ENCODE data around the gene FGR.

Gene FGR

GRCh38 chr1:27603681-27604578, 31.1 kb downstream of the FGR start, which contains the start of gene AHDC1:
AHDC1 (minus strand) TSS chr1:27604144; CDS start chr1:27552115, 52,029 bp downstream.
- peak; percentile 80 for ATAC-seq
- H3K4me3 Mint-ChIP-seq = peak within 1 kb of the TSS; percentile 81 to 98
- no peaks in the 10 kb centered on the region for H3K9me3 Mint-ChIP-seq
- DNase-seq = peak; percentile 90 to 93
- H3K27ac Mint-ChIP-seq = peak within 1 kb of the TSS; percentile 74 to 88
- peaks cover 23% of the 10 kb centered on the region for H3K4me1 Mint-ChIP-seq
- H3K27me3 Mint-ChIP-seq = no peaks in the 10 kb centered on the region

GRCh38 chr1:27603309-27603680, 31.7 kb downstream of the FGR start:
- H3K27me3 Mint-ChIP-seq = no peaks in the 10 kb centered on the region
- ATAC-seq (peak; percentile 31), DNase-seq (peak; percentile 36 to 54)
- peaks cover 23% of the 10 kb centered on the region for H3K4me1 Mint-ChIP-seq
- peak overlapping the region in 1 of 2 donors; percentile 74 for H3K27ac Mint-ChIP-seq
- H3K4me3 Mint-ChIP-seq = peak overlapping the region; percentile 81 to 98
- no peaks in the 10 kb centered on the region for H3K9me3 Mint-ChIP-seq

DNA sequence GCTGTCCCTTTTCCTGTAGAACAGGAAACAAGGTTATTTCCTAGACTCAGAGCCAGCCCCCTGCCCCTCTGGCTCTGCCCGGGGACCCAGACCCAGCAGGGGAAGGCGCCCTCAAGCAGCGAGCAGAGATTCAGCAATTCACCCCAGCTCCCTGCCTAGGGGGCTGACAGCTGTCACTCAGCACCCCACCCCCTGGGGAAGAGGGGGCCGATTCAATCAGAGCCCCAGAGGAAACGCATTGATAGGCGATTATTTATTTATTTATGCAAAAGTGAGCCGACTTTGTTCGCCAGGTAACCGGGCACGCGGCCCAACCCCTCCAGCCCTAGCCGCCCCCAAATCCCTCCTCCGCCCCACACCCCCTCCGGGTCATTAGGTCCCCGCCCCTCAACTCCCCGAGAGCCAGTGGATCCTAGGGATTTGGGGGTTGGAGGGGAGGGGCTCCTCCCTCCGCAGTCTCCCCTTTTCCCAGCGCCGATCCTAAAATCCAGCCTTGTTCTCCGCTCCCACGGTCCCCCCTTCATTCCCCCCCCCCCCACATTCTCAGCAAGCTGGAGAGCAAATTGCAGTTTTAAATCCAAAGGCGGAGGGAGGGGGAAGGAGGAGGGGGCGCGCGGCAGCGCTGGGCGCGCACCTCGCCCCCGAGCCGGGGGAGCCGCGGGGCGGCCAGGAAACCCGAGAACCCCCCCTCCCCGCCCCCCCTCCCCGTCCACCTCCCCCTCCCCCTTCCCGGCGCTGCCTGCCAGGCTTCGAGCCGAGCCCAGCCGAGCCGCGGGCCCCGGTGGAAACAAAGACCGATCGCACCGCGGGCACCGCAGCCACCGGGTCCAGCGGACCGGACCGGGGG, 32.3 kb downstream of the FGR start:
- DNase-seq = peak in 1 of 2 donors; percentile 29
- H3K9me3 Mint-ChIP-seq = no peaks in the 10 kb centered on the region
- no peaks in the 10 kb centered on the region for H3K27me3 Mint-ChIP-seq
- H3K4me1 Mint-ChIP-seq = peaks cover 23% of the 10 kb centered on the region
- no peak for ATAC-seq
- H3K4me3 Mint-ChIP-seq = peak overlapping the region; percentile 82 to 89
- peak overlapping the region in 1 of 2 donors; percentile 87 for H3K27ac Mint-ChIP-seq

GRCh38 chr1:27601771-27602461, 33.1 kb downstream of the FGR start:
- H3K27ac Mint-ChIP-seq = peak overlapping the region in 1 of 2 donors; percentile 87
- peak; percentile 6 for ATAC-seq
- H3K27me3 Mint-ChIP-seq = no peaks in the 10 kb centered on the region
- H3K9me3 Mint-ChIP-seq = no peaks in the 10 kb centered on the region
- H3K4me3 Mint-ChIP-seq = peak overlapping the region; percentile 82 to 89
- H3K4me1 Mint-ChIP-seq = peaks cover 17% of the 10 kb centered on the region
- DNase-seq = no peak

GRCh38 chr1:27601321-27601770, 33.6 kb downstream of the FGR start:
- ATAC-seq (no peak), DNase-seq (no peak)
- Mint-ChIP-seq H3K9me3 (no peaks in the 10 kb centered on the region), H3K27me3 (no peaks in the 10 kb centered on the region), H3K4me3 (peak overlapping the region; percentile 18 to 30), H3K27ac (peak overlapping the region in 1 of 2 donors; percentile 43), H3K4me1 (peaks cover 11% of the 10 kb centered on the region)

GRCh38 chr1:27600498-27601175, 34.3 kb downstream of the FGR start:
- no peaks in the 10 kb centered on the region for H3K9me3 Mint-ChIP-seq
- peaks cover 4% of the 10 kb centered on the region for H3K4me1 Mint-ChIP-seq
- H3K27ac Mint-ChIP-seq = peak overlapping the region in 1 of 2 donors; percentile 1
- H3K27me3 Mint-ChIP-seq = no peaks in the 10 kb centered on the region
- DNase-seq = no peak
- peak overlapping the region in 1 of 2 donors; percentile 61 for H3K4me3 Mint-ChIP-seq
- ATAC-seq = no peak

DNA sequence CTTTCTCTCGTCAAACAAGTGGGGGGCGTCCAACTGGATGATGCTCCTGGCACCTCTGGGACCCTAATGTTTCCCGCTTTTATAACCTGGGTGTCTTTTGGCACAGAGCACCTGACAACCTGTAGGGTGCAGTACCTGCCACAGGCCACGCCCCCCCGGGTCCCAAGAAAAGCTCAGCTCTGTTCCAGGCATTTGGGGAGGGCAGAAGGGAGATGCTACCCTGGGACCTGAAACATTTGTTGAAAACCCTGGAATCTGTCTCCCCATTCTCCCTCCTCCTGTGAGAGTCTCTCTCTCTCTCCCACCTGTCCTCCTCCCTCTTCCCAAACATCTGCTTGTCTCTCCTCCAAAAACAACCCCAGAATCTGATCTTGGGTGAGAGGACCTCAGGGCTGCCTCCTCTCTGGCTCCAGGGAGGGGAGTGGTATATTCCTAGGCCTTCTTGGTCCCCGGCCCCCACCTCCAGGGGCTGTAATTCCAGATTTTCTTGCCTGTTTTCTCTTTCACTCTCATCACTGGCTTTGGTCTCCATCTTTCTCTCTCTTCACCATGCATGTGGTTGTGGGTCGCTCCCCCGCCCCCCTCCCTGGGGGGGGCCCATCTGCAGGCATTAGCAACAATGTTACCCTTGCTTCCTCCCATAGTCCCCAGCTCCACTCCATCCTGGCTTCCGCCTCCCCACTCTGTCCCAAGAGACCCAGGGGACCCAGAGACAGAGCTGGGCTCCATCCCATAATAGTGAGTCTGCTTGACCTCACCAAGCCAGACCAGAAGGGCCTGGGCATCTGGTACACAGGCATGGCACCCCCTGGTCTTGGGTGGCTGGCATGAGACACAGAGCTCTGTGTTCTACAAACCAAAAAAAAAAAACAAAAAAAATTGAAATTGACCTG, 35.1 kb downstream of the FGR start:
- DNase-seq (no peak), ATAC-seq (no peak)
- Mint-ChIP-seq H3K4me3 (peak overlapping the region; percentile 46 to 61), H3K4me1 (no peaks in the 10 kb centered on the region), H3K9me3 (no peaks in the 10 kb centered on the region), H3K27ac (no peak overlapping the region), H3K27me3 (no peaks in the 10 kb centered on the region)

- DNase-seq (peak in 1 of 2 donors; percentile 35), ATAC-seq (peak; percentile 21)
- peak overlapping the region; percentile 25 to 61 for H3K4me3 Mint-ChIP-seq
- no peaks in the 10 kb centered on the region for H3K4me1 Mint-ChIP-seq
- H3K9me3 Mint-ChIP-seq = no peaks in the 10 kb centered on the region
- H3K27ac Mint-ChIP-seq = peak overlapping the region; percentile 4 to 67
- no peaks in the 10 kb centered on the region for H3K27me3 Mint-ChIP-seq
Measured at GRCh38 chr1:27598902-27599528, 36.0 kb downstream of the FGR start.

DNA sequence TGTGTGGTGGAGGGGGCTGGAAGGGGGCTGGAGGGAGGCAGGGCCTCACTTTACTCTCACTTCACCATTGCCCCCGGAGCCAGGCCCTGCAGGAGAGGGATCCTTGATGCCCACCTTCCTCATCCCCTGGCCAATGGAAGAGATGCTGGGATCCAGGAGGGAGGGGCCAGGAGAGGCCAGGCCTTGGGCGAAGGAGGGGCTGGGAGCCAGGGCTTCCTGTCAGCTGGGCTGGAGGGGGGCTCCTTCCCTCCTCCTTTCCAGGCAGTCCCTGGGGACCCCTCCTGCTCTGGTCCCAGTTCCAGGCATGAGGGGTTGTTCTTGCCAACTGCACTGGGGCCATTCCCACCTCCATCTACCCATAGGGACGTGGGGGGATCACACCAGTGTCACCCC, 36.7 kb downstream of the FGR start:
- Mint-ChIP-seq H3K9me3 (no peaks in the 10 kb centered on the region), H3K27ac (no peak overlapping the region), H3K27me3 (no peaks in the 10 kb centered on the region), H3K4me3 (peak overlapping the region in 1 of 2 donors; percentile 61), H3K4me1 (no peaks in the 10 kb centered on the region)
- DNase-seq (no peak), ATAC-seq (no peak)

GRCh38 chr1:27597516-27598294, 37.3 kb downstream of the FGR start:
- Mint-ChIP-seq H3K4me3 (peak overlapping the region; percentile 56 to 61), H3K27ac (peak overlapping the region; percentile 49 to 59), H3K4me1 (no peaks in the 10 kb centered on the region), H3K9me3 (no peaks in the 10 kb centered on the region), H3K27me3 (no peaks in the 10 kb centered on the region)
- ATAC-seq = no peak
- no peak for DNase-seq

GRCh38 chr1:27596986-27597385, 38.0 kb downstream of the FGR start:
- Mint-ChIP-seq H3K4me3 (no peak overlapping the region), H3K27ac (no peak overlapping the region), H3K27me3 (no peaks in the 10 kb centered on the region), H3K4me1 (no peaks in the 10 kb centered on the region), H3K9me3 (no peaks in the 10 kb centered on the region)
- no peak for ATAC-seq
- DNase-seq = no peak

DNA sequence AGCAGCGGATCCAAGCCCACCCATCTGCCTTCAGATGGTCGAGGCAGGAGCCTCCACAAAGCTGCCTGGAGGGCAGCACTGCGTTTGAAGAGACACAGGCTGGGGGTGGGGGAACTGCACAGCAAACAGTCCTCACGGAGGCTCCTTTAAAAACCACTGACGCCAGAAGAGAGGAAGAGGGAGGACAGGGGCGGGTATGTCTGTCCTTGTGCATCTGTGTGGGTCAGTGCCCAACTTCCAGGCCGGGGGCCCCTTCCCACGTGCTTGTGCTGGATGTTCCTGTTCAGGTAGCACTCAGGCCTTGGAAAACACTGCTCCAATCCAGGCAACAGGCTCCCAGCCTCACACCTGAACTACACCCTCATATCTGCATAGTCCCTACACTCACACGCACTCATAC, 38.7 kb downstream of the FGR start:
- H3K27me3 Mint-ChIP-seq = no peaks in the 10 kb centered on the region
- ATAC-seq = no peak
- H3K9me3 Mint-ChIP-seq = no peaks in the 10 kb centered on the region
- no peak overlapping the region for H3K4me3 Mint-ChIP-seq
- H3K27ac Mint-ChIP-seq = no peak overlapping the region
- no peaks in the 10 kb centered on the region for H3K4me1 Mint-ChIP-seq
- no peak for DNase-seq

DNA sequence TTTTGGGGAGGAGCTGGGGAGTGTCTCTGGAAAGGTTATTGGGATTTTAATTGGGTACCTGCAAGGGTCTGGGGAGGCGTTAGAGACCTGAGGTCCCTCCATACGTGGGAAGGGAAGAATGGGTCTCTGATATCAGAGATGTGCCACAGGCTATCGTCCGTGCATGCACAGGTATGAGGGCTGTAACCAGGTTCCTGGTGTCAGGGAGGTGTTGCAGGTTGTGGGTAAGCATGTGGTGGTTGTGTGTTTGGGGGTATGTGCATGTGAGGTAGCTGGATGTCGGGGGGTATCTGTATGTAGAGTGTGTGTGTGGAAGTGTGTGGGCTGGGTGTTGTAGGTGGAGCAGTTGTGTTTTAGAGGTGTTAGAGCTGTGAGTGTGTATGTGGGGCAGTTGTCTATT, 39.4 kb downstream of the FGR start:
- H3K27ac Mint-ChIP-seq = no peak overlapping the region
- no peaks in the 10 kb centered on the region for H3K9me3 Mint-ChIP-seq
- no peak for DNase-seq
- no peaks in the 10 kb centered on the region for H3K27me3 Mint-ChIP-seq
- peak; percentile 21 for ATAC-seq
- H3K4me3 Mint-ChIP-seq = no peak overlapping the region
- H3K4me1 Mint-ChIP-seq = no peaks in the 10 kb centered on the region
